Superior temporal gyrus (tissue), 1 donor: ENCODE results near the gene AXIN1.

ENCODE experiments used
- DNase-seq: peaks from one replicate; pipeline ENCODE4 v3.0.0-alpha.2; 2016; ENCODE audit errors: extremely low spot score

The AXIN1 gene

DNA sequence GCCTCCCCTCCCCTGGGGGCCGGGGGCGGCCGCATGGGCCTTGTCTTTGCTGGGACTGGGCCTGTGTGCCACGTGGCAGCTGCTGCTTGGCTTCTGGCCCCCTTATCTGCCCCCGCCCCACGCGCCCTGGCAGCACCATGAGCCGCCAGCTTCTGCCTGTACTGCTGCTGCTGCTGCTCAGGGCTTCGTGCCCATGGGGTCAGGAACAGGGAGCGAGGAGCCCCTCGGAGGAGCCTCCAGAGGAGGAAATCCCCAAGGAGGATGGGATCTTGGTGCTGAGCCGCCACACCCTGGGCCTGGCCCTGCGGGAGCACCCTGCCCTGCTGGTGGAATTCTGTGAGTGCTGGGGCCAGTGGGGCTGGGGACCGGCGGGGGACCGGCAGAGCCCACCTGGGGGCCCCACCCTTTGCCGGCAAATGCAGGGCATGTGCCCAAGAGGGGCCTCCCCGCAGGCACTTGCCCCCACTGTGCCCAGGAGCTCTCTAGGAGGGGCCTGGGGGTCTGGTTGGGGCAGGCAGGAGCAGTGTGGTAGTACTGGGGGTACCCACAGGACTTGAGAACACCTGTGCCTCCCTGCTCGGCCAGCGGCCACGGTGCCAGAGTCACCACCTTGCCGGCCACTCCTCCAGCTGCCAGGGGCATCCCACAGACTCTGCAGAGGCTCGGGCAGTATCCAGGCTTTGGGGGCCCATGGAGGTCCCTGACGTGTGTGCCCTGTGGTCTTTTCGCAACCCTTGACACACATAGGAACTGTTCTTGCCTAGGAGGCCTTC, 69.3 kb downstream of the AXIN1 start, which contains the start of gene PDIA2:
TSS of gene PDIA2 (plus strand) at position 132 of the 773 bp plus-strand sequence. CDS start at position 138, 6 bp downstream.
- no peak for DNase-seq

DNA sequence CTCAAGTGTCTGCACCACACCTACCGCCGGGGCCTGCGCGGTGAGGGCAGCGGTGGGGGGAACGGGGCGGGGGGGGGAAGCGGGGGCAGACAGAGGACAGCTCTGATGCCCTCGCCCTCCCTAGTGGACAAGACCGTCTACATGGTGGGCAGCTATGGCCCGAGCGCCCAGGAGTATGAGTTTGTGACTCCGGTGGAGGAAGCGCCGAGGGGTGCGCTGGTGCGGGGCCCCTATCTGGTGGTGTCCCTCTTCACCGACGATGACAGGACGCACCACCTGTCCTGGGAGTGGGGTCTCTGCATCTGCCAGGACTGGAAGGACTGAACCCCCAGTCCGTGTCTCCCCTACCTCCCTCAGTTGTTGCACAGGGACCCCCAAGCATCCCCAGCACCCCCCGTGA, 70.0 kb downstream of the AXIN1 start:
- DNase-seq: no peak

DNA sequence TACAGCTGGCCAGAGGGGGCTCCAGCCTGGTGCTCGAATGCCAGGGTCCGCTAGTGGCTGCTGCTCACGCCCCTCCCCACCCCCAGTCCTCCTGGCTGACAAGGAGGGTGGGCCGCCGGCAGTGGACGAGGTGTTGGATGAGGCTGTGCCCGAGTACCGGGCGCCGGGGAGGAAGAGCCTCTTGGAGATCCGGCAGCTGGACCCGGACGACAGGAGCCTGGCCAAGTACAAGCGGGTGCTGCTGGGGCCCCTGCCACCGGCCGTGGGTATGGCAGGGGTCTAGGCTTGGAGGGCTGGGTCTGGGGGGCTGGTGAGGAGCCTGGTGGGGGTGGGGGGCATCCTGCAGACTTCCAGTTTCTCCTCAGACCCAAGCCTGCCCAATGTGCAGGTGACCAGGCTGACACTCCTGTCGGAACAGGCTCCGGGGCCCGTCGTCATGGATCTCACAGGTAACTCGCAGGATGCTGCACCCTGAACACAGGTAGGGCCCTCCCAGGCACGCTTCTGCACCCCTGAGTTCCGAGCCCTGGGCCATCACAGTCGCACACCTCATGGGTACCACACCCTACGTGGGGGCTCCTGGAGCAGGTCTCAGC, 70.8 kb downstream of the AXIN1 start:
- DNase-seq: no peak

DNA sequence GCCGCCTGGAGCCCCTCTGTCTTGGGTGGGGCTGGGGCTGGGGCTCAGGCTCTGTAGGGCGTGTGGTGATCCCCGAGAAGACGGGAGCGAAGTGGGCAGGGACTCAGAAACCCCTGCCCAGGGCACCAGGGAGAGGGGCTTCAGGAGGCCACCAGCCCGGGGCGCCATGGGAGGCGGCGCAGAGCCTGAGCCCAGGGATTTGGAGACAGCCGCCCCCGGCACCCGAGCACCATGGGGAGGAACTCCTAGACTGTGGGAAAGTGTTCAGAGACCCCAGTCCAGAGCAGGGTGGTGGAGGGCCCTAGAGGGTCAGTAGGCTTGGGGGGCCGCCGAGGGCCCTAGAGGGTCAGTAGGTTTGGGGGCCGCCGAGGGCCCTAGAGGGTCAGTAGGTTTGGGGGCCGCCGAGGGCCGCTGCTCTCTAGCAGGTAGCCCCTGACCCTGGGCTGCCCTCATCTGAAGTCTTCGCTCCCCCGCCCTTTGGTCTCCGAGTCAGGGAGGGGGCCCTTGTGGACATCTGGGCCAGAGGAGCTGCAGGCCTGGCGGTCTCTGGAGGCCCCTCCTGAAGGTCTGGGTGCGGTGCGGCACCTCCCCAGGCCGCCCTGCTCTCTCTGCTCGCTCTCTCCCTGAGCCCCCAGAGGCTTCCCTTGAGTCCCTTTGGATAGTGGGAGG, 71.4 kb downstream of the AXIN1 start:
- no peak for DNase-seq

DNA sequence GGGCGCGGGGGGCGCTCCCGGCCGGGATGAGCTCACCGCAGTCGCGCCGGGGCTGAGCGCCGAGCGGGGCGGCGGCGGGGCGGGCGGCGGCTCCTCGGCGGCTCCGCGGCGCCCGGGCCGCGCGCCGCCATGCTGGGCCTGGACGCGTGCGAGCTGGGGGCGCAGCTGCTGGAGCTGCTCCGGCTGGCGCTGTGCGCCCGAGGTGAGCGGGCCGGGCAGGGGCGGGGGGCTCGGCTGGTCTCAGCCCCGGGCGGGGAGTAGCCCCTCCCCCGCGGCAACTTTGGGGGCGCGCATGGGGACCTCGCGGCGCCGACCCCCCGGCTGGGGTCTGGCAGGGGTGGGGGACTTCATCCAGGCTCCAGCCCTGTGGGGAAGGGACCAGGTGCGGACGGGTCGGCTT, 72.0 kb downstream of the AXIN1 start, which contains the start of gene ARHGDIG:
TSS of gene ARHGDIG (plus strand) at position 40 of the 400 bp plus-strand sequence. CDS start at position 130, 90 bp downstream.
- no peak for DNase-seq

DNA sequence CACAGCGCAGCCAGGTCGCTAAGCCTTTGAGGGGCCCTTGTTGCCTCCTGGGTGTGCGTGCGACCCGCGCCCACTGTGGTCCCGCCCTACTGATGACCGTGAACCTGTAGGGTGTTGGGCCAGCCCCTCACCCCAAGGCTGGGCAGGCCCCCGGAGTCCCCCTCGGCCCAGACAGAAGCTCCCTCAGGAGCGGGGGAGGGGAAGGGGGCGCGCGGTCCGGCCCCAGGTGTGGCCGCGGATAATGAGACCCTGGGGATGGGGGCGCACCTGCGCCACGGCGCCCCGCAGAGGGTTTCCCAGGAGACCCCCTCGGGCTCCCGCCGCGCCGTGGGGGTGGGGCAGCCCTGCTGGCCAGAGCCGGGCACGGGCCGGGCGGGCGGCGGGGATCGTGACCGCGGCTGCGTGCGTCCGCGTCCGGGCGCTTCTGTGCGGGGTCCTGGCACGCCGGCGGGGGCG, 72.5 kb downstream of the AXIN1 start:
- no peak for DNase-seq

DNA sequence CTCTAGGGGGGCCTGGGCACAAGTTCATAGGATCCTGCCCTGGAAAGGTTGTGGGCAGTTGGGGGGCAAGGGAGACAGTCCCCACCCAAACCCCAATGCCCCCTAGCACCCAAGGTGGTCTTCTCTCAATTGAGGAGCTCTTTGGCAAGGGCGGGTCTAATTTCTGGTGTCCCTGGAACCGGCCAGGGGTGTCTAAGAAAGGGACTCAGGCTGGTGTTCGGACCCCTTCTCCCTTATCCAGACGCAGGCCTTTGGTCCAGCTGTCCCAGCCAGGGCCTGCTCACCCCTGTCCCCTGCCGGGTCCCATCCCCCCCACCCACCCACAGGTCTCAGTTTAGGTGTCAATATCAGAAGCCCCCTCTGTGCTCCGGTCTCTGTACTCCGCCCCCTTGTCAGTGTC, 73.0 kb downstream of the AXIN1 start:
- no peak for DNase-seq

DNA sequence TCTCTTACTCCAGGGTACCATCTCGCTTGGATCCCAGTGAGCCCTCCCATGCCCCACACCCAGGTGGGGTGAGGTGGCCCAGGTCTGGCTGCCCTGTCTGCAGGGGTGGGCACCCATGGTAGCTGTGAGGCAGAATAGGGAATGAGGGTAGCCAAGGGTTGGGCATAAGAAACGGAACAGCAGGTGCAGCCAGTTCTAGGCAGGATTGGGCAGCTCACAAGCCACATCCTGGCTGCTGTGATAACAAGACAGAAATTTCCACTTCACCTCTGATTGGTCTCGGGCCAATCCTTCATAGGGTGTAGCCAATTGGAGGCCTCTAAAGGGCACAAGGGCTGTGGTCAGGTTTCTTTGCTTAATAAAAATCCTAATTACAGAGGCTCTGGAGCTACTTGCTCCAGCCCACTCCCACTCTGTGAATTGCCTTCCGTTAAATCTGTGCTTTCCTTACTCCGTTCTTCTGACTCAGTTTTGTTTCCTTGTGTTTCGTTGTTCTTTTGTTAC, 73.6 kb downstream of the AXIN1 start:
- DNase-seq: no peak

DNA sequence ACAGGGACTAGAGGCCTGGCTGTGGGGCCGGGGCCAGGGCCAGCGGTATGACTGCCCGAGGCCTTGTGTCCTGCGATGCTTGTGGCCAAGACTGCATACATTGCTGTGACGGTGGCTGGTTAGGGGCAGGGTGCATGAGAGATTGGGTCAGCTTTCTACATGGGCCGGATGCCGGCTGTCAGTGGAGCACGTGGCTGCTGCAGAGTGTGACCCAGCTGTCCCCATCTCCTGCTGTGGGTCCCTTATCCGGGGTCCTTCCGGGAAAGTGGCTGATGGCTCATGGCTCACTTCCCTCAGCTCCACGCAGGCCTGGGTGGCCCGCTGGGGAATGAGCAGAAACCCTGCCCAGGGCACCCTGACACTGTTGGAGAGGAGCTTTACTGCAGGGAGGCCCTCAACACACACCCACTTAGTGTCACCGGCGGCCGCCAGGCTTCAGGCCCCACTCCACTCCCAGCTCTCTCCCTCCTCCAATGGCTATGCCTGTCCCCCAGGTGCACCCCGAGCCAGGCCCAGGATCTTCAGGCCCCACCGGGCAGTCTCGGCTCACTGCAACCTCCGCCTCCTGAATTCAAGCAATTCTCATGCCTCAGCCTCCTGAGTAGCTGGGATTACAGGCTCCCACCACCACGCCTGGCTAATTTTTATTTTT, 76.0 kb downstream of the AXIN1 start:
- no peak for DNase-seq

DNA sequence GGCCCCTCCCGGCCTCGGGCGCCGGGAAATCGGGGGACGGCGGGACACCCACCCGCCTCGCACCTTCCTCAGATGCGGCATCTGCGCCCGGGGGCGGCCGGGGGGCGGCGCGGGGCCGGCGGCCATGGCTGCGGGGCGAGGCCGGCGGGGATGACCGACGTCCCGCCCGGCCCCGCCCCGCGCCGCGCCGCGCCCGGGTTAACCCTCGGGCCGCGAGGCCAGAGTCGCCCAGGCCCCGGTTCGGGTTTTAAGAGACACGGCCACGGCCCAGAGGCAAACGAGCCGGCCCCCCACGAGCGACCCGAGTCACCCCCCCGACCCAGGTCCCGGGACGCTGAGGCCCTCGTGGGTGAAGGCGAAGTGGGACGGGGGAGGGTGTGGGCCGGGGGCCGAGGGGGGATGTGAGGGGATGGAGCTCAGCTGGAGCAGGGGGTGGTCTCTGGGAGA, 76.7 kb downstream of the AXIN1 start, which contains the start of gene RGS11:
TSS of gene RGS11 (minus strand) at position 159 of the 447 bp plus-strand sequence. CDS start at position 126, 33 bp downstream.
- DNase-seq: no peak

DNA sequence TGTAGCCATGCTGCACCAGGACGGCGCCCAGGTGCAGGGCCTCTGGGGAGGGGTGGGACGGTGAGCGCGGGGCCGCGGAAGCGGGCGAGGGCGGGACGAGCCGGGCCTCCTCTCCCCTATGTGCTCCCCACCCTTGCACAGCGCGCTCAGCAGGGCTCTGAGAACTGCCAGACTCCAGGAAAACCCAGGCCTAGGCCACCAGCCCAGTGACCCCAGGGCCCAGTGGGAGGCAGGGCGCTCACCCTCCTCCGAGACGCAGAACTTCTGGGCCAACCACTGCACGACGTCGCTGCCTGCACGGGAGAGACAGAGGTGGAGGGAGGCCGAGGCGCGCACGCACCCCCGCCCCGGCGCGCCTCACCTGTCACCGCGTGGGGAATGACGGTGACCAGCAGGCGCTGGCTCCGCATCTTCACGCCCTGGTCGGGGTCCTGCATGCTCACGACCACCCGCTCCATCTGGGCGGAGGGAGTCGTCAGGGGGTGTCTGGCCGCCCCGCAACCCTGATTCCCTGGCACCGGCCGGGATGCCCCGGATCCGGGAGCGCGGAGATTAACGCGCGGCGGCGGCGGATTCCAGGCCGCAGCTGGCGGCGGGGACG, 77.4 kb downstream of the AXIN1 start:
- no peak for DNase-seq

DNA sequence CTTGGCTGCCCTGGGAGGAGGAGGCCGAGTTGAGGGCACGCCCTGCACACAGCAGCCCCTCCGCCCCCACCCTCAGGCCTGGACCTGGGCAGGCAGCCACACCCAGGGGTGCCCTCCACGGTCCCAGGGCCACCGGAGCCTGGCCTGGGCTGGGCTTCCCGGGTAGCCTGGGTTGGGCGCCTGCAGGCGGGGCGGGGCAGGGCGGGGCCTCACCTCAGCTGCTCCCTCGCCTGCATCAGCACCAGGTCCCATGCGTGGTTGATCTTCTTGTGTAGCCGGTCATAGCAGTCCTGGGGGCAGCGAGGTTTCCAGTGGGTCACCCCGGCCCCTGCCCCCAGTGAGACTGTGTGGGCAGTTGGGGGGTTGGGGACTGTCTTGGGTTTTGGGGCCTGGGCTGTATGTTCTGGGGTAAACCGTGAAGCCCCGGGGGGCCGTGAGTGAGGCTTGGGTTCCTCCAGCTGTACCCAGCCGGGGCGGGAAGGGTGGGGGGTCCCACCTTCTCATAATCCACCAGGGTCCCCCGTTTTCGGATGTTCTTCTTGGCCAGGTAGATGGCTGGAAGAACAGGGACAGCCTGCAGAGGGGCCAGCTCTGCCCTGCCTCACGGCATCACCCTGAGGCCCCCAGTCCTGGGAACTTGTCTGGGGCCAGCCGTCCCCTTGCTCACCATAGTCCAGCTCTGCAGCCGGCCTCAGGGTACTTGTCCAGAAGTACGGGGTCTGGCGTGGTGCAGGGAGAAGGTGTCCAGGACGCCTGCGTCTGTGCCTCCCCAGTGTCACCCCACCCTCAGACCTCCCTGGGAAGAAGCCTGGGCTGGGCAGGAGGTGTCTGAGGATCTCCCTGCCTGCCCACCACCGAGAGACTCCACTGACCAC, 78.7 kb downstream of the AXIN1 start:
- no peak for DNase-seq

DNA sequence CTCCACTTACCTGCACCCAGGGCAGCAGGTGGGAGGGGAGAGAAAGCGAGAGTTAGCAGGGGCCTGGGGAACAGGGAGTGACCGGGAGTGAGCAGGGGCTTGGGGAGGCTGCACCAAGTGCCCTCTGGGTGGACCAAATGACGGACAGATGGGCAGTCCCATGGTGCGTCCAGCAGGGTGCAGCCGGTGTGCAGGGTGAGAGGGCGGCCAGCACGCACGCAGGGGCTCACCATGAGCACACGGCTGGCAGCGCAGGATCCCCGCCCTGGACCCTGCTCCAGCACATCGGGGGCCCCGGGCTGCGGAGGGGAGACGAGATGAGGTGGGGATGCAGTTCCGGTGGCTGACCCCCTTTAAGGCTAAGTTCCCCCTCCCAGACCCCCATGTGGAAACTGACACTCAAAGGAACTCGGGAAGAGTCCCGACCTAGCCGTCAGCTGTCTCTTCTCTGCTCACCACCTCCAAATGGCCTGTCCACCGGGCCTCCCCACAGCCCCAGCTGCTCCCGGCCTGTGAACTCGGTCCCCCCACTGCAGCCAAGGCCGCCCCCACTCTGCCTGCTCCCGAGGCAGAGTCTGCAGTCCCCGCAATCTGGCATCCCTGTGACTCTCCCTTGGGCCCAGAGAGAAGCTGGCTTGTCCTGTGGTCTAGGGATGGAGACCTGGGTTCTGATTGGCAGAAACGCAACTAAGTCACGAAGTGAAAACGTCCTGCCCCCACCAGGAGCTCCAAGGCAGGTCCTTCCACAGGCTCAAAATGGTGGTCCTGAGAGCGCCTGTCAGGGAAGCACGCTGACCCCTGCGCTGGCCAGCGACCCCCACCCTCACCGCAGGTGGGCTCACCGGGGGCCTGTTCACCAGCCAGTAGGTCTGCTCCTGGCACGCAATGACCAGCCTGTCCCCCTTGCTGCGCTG, 79.6 kb downstream of the AXIN1 start:
- DNase-seq: no peak

DNA sequence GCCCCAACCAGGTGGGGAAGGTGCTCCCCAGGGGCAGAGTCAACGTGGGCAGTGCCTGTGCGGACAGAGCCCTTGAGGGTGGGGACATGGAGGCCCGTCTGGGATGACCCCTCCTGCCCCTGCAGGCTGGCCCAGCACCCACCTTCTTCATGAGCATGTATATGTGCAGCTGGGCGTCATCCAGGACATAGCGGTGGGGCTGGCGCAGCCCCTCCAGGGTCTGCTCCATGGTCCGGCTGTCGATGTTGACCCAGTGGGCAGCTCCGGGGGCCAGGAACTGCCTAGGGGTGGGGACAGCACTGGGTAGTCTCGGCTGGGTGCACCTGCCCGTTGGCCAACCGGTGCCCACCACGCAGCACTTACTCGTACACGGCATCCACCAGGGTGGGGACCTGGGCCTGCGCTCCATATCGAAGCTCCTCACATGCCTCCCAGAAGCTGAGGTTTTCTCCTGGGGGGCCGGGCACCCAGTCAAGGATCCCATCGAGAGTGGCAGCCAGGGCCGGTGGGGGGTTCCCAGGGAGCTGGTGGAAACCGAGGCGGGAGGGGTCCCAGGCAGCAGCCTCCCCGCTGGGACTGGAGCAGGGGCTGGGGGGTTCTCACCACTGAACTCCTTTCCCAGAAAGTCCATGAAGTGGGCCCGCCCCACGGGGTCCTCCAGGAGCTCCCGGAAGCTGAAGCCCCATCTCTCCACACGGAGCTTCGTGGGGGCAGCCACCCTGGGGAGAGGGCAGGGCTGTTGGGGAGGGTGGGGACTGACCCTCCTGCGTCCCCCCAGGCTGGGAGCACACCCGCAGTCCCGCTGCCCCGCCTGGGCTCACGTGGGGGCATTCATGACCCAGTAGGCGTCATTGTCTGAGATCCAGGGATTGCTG, 81.9 kb downstream of the AXIN1 start:
- no peak for DNase-seq

DNA sequence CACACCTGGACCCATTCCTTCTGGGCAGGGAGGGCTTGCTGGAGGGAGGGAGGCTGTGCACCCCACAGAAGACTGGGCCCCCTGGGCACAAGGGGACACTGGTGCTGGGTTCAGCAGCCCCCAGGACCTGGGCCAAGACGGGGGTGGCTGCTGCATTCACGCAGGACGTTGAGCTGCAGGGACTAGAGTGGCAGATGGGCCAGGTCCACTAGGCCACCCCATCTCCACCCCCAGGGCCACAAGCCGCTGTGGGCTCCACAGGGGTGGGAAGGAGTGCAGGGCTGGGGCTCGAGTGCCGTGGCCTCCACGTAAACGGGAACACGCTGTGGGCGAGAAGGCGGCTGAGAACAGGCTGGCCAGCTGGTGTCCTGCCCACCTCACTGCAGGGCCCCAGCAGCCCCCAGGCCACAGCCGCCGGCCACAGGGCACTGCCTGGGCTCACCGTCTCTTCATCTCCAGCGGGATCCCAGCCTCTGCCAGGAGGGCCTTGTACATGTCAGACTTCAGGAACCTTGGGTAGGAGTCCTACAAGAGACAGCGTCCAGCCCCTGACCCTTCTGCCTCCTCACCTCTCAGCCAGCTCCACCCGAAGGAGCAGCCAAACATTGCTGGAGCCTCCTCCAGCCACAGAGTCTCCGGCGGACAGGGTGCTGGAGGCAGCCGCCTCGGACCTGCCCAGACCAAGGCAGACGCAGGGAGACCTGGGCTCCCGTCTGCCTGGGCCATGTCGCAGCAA, 83.3 kb downstream of the AXIN1 start:
- DNase-seq: no peak

DNA sequence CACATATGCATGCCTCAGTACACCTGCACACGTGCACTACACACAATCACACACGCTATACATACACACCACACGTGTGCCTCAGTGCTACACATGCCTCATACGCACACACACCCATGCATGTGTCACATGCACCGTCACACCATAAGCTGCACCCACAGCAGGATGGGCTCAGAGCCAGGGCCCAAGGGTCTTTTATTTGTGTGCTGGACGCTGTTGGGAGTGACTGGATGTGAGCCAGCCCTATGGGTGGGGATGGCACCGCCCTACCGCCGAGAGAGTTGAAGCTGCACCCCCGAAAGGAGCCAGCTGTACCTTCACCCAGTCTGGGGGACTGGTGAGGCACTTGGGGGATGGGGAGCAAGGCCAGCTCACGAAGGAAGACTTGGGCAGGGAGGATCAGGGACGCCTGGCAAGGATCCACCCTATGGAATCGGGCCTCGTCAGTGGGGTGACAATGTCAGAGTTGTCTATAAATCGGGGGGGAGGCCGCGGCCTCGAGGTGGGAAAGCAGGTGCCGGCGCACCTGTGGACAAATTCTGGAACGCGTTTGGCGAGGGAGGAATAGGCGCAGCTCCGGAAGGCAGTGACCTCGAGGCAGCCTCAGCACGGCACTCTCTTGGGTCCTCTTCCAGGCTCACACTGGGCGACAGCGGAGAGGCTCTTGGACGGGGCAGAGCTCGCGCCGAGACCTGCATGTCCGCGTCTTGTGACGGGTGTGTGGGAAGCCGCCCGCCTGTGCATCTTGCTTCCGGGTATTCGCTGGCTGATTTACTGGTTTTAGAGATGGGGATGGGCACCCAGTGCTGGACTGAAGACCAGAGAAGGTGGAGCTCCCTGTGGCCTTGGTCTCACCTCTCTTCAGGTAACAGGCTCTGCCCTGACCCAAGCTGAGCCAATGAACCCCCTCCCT, 84.1 kb downstream of the AXIN1 start:
- DNase-seq: no peak
